IPS-20b (cell line): ENCODE measurements around the gene MYL7.

ENCODE experiments used
- H3K27ac ChIP-seq: one replicate; pipeline ENCODE4 v1.5.1; 2013; ENCODE audit warnings: low read length
- H3K27me3 ChIP-seq: 2 replicates; pipeline ENCODE4 v1.6.1; 2013; ENCODE audit warnings: mild to moderate bottlenecking, low read length, inconsistent platforms; ENCODE audit not compliant: insufficient read depth
- H3K36me3 ChIP-seq: 2 replicates; pipeline ENCODE4 v1.6.1; 2013; ENCODE audit warnings: low read depth, mild to moderate bottlenecking, inconsistent platforms, low read length, moderate library complexity; ENCODE audit not compliant: insufficient read depth
- H3K4me1 ChIP-seq: 2 replicates; pipeline ENCODE4 v1.6.1; 2013; ENCODE audit warnings: mild to moderate bottlenecking, control low read depth, inconsistent platforms, low read length, moderate library complexity; ENCODE audit not compliant: insufficient read depth
- H3K4me3 ChIP-seq: 2 replicates; pipeline ENCODE4 v1.5.1; 2013; ENCODE audit warnings: mild to moderate bottlenecking, low read length, inconsistent platforms
- H3K9ac ChIP-seq: 2 replicates; pipeline ENCODE4 v1.6.1; 2013; ENCODE audit warnings: low read depth, mild to moderate bottlenecking, inconsistent platforms, low read length, moderate library complexity
- H3K9me3 ChIP-seq: 2 replicates; pipeline ENCODE4 v1.6.1; 2013; ENCODE audit warnings: mild to moderate bottlenecking, low read depth, low read length, inconsistent platforms; ENCODE audit not compliant: insufficient read depth

The MYL7 gene

DNA sequence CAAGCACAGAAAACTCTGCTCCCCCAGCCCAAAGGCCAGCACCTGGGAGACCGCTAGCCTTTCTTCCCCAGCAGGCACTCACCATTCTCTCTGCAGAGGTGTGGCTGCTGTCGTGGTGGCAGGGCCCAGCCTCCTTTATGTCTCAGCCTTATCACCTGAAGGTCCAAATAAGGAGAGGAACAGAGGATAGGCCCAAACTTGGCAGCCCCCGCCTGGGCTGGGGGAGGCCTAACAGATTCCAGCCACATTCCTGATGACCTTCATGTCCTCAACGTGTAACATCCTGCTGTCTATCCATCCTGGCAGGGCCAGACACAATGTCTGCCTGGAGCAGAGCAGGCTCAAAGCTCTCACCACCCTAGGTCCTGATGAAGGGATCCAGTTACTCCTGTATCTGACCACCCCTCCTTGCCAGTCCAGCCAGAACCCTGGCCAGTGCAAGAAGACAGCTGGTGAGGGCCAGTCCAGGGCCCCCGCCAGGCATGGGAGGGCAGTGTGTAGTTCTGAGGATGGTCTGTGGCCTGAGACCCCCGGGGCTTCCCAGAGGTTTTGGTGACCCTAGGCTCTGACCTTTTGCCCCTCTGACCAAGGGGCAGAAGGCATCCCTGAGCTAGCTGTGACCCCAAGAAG lies at the start of gene MYL7:
Gene MYL7 (minus strand): TSS at position 112 of the 630 bp plus-strand sequence. CDS start 27 bp downstream, at position 85.
- no peaks in the 10 kb centered on the region; the same call in 1 of the 2 replicates for H3K4me1 ChIP-seq
- H3K9ac ChIP-seq: no peak within 1 kb of the TSS
- peaks cover 29% of the 10 kb centered on the region for H3K27me3 ChIP-seq
- no peak within 1 kb of the TSS for H3K27ac ChIP-seq
- no peaks in the 10 kb centered on the region for H3K36me3 ChIP-seq
- no peak within 1 kb of the TSS for H3K4me3 ChIP-seq
- no peaks in the 10 kb centered on the region for H3K9me3 ChIP-seq

DNA sequence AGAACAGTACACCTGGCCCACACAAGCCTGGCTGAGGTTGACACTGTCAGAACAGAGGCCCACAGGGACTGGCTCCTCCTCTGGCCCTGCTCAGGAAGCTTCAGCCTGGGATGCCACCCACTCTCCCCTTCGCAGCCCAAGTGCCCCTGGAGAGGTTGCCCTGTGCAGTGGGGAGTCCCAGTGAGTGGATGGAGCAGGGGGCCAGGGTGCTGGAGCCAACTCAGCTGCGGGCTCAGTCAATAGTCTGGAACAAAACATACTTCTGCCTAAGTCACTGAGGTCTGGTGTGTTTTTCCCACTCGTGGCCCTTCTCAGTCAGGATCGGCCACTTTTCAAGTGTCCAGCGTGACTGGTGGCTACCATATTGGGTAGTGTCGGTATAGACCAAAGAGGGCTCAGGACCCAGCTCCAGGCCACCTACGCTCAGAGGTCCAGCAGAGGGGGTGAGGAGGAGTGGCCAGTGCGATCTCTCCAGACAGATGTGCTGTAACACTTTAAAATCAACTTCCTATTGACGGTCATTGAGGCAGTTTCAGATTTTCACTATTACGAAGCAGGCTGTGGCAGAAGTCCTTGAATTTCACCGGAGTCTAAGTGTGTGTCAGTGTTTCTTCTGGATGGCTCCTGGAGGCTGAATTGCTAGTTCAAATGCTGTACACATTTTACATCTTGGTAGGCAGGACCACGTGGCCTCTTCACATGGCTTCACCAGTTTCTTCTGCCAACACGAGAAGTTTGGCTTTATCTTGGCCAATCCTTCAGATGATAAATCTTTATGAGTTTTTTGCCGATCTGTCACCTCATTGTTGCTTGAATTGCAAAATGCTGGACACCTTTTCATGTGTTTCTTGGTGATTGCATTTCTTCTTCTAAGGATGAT lies 49.1 kb upstream of the MYL7 start:
- Histone ChIP-seq H3K9me3 (no peaks in the 10 kb centered on the region), H3K4me3 (no peak overlapping the region), H3K36me3 (no peaks in the 10 kb centered on the region), H3K4me1 (no peaks in the 10 kb centered on the region), H3K27me3 (no peaks in the 10 kb centered on the region), H3K9ac (no peak overlapping the region), H3K27ac (no peak overlapping the region)

- Histone ChIP-seq H3K27me3 (no peaks in the 10 kb centered on the region), H3K36me3 (no peaks in the 10 kb centered on the region), H3K9ac (no peak within 1 kb of the TSS), H3K27ac (no peak within 1 kb of the TSS), H3K9me3 (no peaks in the 10 kb centered on the region), H3K4me3 (no peak within 1 kb of the TSS), H3K4me1 (0 out of 2 replicates have a peak, but pooled peaks cover 2% of the 10 kb centered on the region)
These were observed 48.3 kb upstream of the MYL7 start, which contains the start of gene GCK for GRCh38 chr7:44189286-44189992. TSS of gene GCK (minus strand) at chr7:44189439. CDS start at chr7:44188953, 486 bp downstream.

DNA sequence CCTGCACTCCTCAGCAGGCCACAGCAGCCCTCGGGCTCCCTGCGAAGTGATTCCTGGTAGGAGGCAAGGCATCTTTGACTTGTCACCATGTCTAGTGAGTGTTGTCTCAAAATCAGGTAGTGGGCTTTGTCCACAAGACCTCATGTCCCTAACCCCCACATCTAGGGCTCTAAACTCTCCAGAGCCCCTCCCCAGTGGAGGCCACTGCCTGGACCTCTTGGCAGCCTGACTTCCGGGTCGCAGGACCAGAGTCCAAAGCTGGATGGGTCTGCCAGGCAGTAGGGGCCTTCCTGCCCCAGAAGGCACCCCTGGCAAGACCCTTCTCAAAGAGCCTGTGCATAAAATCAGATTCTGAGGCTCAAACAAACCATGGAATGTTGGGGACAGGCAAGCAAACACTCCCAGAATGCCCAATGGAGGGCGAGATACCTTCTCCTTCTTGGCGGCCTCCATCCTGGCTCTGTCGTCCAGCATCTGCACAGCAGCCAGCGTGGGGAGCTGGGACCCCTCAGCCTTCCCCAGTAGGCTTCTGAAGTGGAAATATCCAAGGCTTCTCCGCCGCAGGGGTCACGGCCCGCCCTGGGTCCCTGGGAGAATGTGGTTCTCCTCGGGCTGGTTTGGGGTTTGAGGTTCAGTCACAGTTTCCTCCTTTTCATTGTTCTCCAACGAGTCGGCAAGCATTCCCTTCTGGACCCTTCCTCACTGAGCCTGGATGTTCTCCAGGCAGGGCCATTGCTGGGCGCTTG lies 47.5 kb upstream of the MYL7 start:
- H3K27ac ChIP-seq: no peak overlapping the region
- H3K4me1 ChIP-seq: 0 out of 2 replicates have a peak, but pooled peaks cover 2% of the 10 kb centered on the region

GRCh38 chr7:44187636-44188416 lies 46.7 kb upstream of the MYL7 start:
- H3K4me3 ChIP-seq: no peak overlapping the region
- H3K27ac ChIP-seq: no peak overlapping the region
- no peaks in the 10 kb centered on the region for H3K27me3 ChIP-seq
- 0 out of 2 replicates have a peak, but pooled peaks cover 2% of the 10 kb centered on the region for H3K4me1 ChIP-seq
- H3K36me3 ChIP-seq: no peaks in the 10 kb centered on the region
- H3K9me3 ChIP-seq: 0 out of 2 replicates have a peak, but pooled peaks cover 3% of the 10 kb centered on the region
- H3K9ac ChIP-seq: no peak overlapping the region

More for the DNA sequence above, 47.5 kb upstream of the MYL7 start:
- H3K36me3 ChIP-seq: no peaks in the 10 kb centered on the region
- H3K27me3 ChIP-seq: no peaks in the 10 kb centered on the region
- no peaks in the 10 kb centered on the region for H3K9me3 ChIP-seq
- no peak overlapping the region for H3K4me3 ChIP-seq
- no peak overlapping the region for H3K9ac ChIP-seq

- no peaks in the 10 kb centered on the region for H3K27me3 ChIP-seq
- H3K9ac ChIP-seq: no peak overlapping the region
- no peak overlapping the region for H3K27ac ChIP-seq
- no peak overlapping the region for H3K4me3 ChIP-seq
- H3K4me1 ChIP-seq: 0 out of 2 replicates have a peak, but pooled peaks cover 2% of the 10 kb centered on the region
- H3K9me3 ChIP-seq: peaks cover 7% of the 10 kb centered on the region; the same call in 1 of the 2 replicates
- H3K36me3 ChIP-seq: no peaks in the 10 kb centered on the region
These were observed 45.6 kb upstream of the MYL7 start for GRCh38 chr7:44186736-44187135.

DNA sequence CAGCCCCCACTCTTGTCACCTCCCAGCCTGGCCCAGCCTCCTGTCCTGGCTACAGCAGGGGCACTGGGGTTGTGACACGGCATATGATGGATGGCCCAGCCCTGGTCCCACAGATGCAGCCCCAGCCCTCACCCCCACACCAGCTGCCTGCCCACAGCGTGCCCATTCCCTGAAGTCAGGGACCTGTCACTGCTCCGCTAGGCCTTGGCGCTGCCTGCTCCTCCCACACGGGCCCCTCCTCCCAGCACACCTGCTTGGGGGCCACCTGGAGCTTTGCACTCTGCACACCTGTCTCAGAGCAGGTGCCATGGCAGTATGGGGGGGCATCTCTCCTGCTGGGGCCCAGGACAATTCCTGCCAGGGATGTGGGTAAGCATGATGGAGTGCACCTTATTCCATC lies 44.6 kb upstream of the MYL7 start:
- H3K9ac ChIP-seq: no peak overlapping the region
- 0 out of 2 replicates have a peak, but pooled peaks cover 2% of the 10 kb centered on the region for H3K4me1 ChIP-seq
- no peak overlapping the region for H3K27ac ChIP-seq
- H3K36me3 ChIP-seq: no peaks in the 10 kb centered on the region
- H3K4me3 ChIP-seq: no peak overlapping the region
- H3K9me3 ChIP-seq: peaks cover 7% of the 10 kb centered on the region; the same call in 1 of the 2 replicates
- H3K27me3 ChIP-seq: no peaks in the 10 kb centered on the region

DNA sequence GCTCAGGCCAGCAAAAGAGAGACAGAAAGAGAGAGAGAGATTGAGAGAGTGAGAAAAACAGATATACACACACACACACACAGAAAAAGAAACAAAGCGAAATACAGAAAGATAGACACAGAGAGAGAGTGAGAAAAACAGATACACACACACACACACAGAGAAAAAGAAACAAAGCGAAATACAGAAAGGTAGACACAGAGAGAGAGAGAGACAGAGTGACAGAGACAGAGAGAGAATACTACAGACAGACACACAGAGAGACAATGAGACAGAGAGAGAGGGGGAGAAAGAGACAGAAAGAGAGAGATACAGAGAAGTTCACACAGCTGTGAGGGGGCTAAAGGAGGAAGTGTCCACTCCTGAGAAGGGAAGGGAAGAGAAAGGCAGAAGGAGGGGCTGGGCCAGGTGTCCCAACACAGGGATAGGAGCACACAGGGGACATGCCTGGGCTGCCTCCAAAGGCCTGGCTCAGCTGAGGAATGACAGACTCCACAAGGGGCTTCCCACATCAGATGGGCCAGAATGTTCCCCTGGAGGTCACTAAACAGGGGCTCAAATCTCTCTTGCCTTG lies 43.8 kb upstream of the MYL7 start:
- Histone ChIP-seq H3K27ac (no peak overlapping the region), H3K9ac (no peak overlapping the region), H3K27me3 (no peaks in the 10 kb centered on the region), H3K36me3 (no peaks in the 10 kb centered on the region), H3K4me3 (no peak overlapping the region), H3K4me1 (0 out of 2 replicates have a peak, but pooled peaks cover 2% of the 10 kb centered on the region), H3K9me3 (peaks cover 7% of the 10 kb centered on the region; the same call in 1 of the 2 replicates)

- H3K27me3 ChIP-seq: no peaks in the 10 kb centered on the region
- H3K36me3 ChIP-seq: no peaks in the 10 kb centered on the region
- 0 out of 2 replicates have a peak, but pooled peaks cover 2% of the 10 kb centered on the region for H3K4me1 ChIP-seq
- no peak overlapping the region for H3K4me3 ChIP-seq
- H3K9me3 ChIP-seq: peaks cover 7% of the 10 kb centered on the region; the same call in 1 of the 2 replicates
- no peak overlapping the region for H3K9ac ChIP-seq
- H3K27ac ChIP-seq: no peak overlapping the region
These were observed 43.2 kb upstream of the MYL7 start for GRCh38 chr7:44184206-44184872.

GRCh38 chr7:44183386-44183785 lies 42.3 kb upstream of the MYL7 start:
- H3K27ac ChIP-seq: no peak overlapping the region
- 0 out of 2 replicates have a peak, but pooled peaks cover 2% of the 10 kb centered on the region for H3K4me1 ChIP-seq
- H3K4me3 ChIP-seq: no peak overlapping the region
- no peak overlapping the region for H3K9ac ChIP-seq
- peaks cover 7% of the 10 kb centered on the region; the same call in 1 of the 2 replicates for H3K9me3 ChIP-seq
- no peaks in the 10 kb centered on the region for H3K36me3 ChIP-seq
- no peaks in the 10 kb centered on the region for H3K27me3 ChIP-seq
